Heart left ventricle (tissue), 16 donors: ENCODE measurements around the gene C4BPB. TPM values are rescaled to one million over a fixed set of nuclear protein-coding genes. Genes with fewer than 3 reads are reported as not detected.

ENCODE experiments used
- ATAC-seq, 4 donors: fragments of 200-7000 bp; cut with Tn5 transposase; one replicate each; pipeline ENCODE4 v1.9.1; 2020 to 2022; ENCODE audit warnings: moderate library complexity in 4 of 4, mild to moderate bottlenecking in 3 of 4, moderate number of reproducible peaks in 1 of 4
- DNase-seq, 5 donors: peaks; one replicate each; pipeline ENCODE4 v3.0.0-alpha.2; 2020
- H3K27ac ChIP-seq, 12 donors: fragments of 200-600 bp; sonication (generic) in 4 of 12; one replicate each; pipeline versions ENCODE4 v1.5.0 to v1.8.0; 2016 to 2022; ENCODE audit warnings: mild to moderate bottlenecking in 2 of 12
- H3K27me3 ChIP-seq, 9 donors: fragments of 200-600 bp; sonication (generic) in 2 of 9; one replicate each; pipeline versions ENCODE4 v1.5.1 to v1.8.0; 2016 to 2022; ENCODE audit warnings: mild to moderate bottlenecking in 3 of 9
- H3K36me3 ChIP-seq, 9 donors: fragments of 200-600 bp; sonication (generic) in 2 of 9; one replicate each; pipeline versions ENCODE4 v1.5.0 to v1.8.0; 2018 to 2022; ENCODE audit warnings: mild to moderate bottlenecking in 2 of 9
- H3K4me1 ChIP-seq, 12 donors: fragments of 200-600 bp; sonication (generic) in 4 of 12; one replicate each; pipeline versions ENCODE4 v1.5.0 to v1.8.0; 2016 to 2022; ENCODE audit warnings: mild to moderate bottlenecking in 3 of 12
- H3K4me3 ChIP-seq, 12 donors: fragments of 200-600 bp; sonication (generic) in 4 of 12; one replicate each; pipeline versions ENCODE4 v1.5.0 to v1.8.0; 2017 to 2022; ENCODE audit warnings: mild to moderate bottlenecking in 9 of 12, moderate library complexity in 4 of 12
- H3K9me3 ChIP-seq, 12 donors: fragments of 200-600 bp; sonication (generic) in 4 of 12; one replicate each; pipeline versions ENCODE4 v1.5.0 to v1.8.0; 2016 to 2022; ENCODE audit warnings: mild to moderate bottlenecking in 1 of 12
- POLR2A ChIP-seq, 2 donors: fragments of 450-650 bp; IDR thresholded peaks; one replicate each; pipeline ENCODE4 v1.6.1; 2017; ENCODE audit warnings: antibody characterized with exemption in 2 of 2, mild to moderate bottlenecking in 2 of 2, moderate library complexity in 2 of 2
- WGBS, 4 donors: extraction: QIAGEN DNeasy Blood & Tissue Kit in 2 of 4; methylation state at CpG; one replicate each; pipeline versions ENCODE4 v1.1.5 to v1.1.7; 2013 to 2018; 5-methylcytosine and 5-hydroxymethylcytosine counted together
- intact Hi-C, 10 donors: fragments of 100-400 bp; cut with DNase I; formaldehyde crosslinking; loops; one replicate each; pipeline versions ENCODE4 v1.11.1 to v1.14.2; 2022
- polyA plus RNA-seq, 2 donors: library from polyadenylated mRNA; stranded (reverse); fragments of 200-250 nt; gene quantifications; one replicate each; pipeline ENCODE4 v1.2.3, GENCODE V29; 2013
- total RNA-seq, 9 donors: library from RNA; depleted of rRNA in 2 of 9; stranded (reverse); fragments of >200 nt in 2 of 9; fragmentation: NEBNext Ultra II Directional in 3 of 9; extraction: Animal tissue kit (Norgen Biotek cat#: 25700) in 3 of 9; gene quantifications; one replicate each; pipeline versions ENCODE4 v1.1.0 to v1.2.4, GENCODE V29; 2016 to 2023
- TF ChIP-seq, protein P1 (sequence below), 12 donors: fragments of 200-600 bp; sonication (generic) in 4 of 12; IDR thresholded peaks; one replicate each; pipeline versions ENCODE4 v1.5.0 to v1.8.0; 2018 to 2022; ENCODE audit warnings: antibody characterized with exemption in 12 of 12, mild to moderate bottlenecking in 5 of 12
- donor health status: ischemic (EF 13 %, LVEDD 7.1; RV severe dilation, severe dysfunction).
- donor health status: healthy with polysubstance abuse.
- donor health status: DM: no; HTN: yes; CAD: no.
- donor health status: DM: no; HTN: no; CAD: no.
- donor health status: ischemic (EF 25% LVEDD 6.9; RV normal size, moderate dysfunction).
- donor health status: ischemic (EF 25% LVEDD 5.7; RV mildly dilated, moderate dysfunction).
- donor health status: healthy.
- donor health status: DM: yes; HTN: yes; CAD: no.
- donor health status: ischemic (EF 35%, LVEDD 5.7; RV mildly dilated, moderate dysfunction).
- donor health status: nonischemic (EF 11% LVEDD 7.7; RV severe dilation, severe dysfunction).
- donor health status: DM: yes; HTN: yes; CAD: no.
- donor health status: PGD.
- donor health status: ischemic (EF 29% LVEDD 5.4; RV normal size, mild dysfunction).
- donor health status: nonischemic (EF 23%, LVEDD 6.1; RV moderate dilation, normal function).

C4BPB gene
- total and polyA plus RNA-seq, 11 donors, result 0.20 to 3.3 (median 1.3) TPM; not detected in 8

DNA sequence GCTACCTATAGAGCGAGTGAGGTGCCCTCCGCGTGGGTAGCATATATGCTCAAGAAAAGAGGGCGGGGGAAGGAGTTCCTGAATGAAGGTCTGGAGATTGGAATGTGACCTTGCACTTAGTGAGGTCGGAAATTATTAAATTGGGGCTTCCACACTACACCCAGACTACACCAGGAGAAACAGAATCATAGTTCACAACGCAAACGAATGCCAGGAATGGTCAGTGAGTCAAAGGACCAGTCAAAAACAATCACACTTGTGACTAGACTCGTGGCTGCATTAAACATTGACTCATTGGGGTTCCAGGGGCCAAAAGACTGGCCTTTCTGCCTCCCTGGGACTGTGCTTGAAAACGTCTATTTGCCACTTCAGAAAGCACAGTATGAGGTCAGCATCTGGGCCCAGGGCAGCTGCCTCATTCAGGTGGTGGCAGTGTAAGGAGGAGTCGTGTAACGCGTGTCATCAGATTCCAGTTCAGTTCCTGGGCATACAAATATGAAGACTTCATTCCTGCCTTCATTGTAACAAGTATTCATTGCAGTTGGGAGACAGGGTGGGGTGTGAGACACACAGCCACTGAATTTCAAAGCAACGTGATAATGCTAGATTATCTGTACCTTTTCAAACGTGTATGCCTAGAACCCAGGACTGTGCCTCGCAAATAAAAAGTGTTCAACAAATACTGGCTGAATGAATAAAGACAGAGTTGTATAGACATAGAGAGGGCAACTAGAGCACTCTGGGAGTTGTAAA is 37.3 kb upstream of the C4BPB start, which contains the start of gene YOD1:
YOD1 (minus strand) TSS at position 18 of the 753 bp plus-strand sequence. CDS start 178 bp downstream, outside the sequence.
- H3K9me3 ChIP-seq, result no peaks in the 10 kb centered on the region
- H3K27me3 ChIP-seq, result no peaks in the 10 kb centered on the region
- 44 to 62% (median 51%) methylated on average over 15 of the region's 15 CpGs for WGBS, 4 donors
- peaks cover 0 to 32% (median 17%) of the 10 kb centered on the region in 9 donors for H3K36me3 ChIP-seq
- peak within 1 kb of the TSS; percentile 74 to 99 (median 90) for H3K4me3 ChIP-seq
- intact Hi-C loops, result loop anchor here in 4 of 10 donors (2.0 to 10.0 kb wide), 2 partner anchors 25 to 263 kb away; no protein-coding TSS in a partner anchor
- no peak for ATAC-seq
- H3K27ac ChIP-seq, result peak within 1 kb of the TSS; percentile 55 to 97 (median 92)
- peaks cover 3 to 80% (median 49%) of the 10 kb centered on the region in 12 donors for H3K4me1 ChIP-seq
- no peak for DNase-seq
- TF ChIP-seq, protein P1, sequence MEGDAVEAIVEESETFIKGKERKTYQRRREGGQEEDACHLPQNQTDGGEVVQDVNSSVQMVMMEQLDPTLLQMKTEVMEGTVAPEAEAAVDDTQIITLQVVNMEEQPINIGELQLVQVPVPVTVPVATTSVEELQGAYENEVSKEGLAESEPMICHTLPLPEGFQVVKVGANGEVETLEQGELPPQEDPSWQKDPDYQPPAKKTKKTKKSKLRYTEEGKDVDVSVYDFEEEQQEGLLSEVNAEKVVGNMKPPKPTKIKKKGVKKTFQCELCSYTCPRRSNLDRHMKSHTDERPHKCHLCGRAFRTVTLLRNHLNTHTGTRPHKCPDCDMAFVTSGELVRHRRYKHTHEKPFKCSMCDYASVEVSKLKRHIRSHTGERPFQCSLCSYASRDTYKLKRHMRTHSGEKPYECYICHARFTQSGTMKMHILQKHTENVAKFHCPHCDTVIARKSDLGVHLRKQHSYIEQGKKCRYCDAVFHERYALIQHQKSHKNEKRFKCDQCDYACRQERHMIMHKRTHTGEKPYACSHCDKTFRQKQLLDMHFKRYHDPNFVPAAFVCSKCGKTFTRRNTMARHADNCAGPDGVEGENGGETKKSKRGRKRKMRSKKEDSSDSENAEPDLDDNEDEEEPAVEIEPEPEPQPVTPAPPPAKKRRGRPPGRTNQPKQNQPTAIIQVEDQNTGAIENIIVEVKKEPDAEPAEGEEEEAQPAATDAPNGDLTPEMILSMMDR (IDR thresholded peaks at IDR 0.05), result no peak
- no peak for TF ChIP-seq POLR2A (IDR thresholded peaks at IDR 0.05)

DNA sequence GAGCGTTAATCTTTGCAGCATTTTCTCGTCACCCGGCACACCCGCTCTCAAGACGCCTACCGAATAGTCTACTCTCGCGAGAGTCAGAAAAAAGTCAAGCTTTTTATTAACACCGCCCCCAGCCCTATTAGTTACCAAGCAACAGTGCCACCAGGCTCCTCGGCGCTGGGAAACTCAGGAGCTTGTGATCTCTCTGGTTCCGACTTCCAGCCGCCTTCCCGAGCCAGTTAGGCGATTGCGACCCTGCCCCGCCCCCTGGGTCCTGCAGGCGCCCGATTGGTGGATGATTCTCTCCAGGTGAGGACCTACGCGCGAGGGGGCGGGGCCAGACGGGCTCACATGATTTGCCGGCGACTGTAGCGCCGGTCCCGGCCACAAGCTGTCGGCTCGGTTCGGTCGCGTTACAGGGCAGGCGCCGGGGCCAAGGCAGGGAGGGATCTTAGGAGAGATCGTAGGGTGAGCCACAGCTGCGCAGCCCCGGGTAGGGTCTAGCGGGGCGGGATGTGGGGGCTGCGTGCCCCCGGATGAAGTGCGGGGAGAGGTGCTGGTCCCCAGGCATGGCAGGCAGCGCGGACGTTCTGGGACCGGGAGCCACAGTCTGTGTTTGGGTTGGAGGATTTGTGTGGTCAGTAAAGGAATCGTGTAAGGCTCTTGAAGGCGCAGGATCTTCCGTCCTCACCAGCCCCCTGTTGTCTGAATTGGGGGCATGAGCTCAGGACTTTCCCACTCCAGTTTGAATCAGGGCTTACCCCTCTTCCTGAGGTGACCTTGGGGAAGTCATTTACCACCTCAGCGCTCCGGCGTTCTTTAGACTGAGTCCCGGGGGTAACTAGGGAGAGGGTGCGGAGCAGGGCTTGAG is 35.5 kb upstream of the C4BPB start, which contains the start of gene PFKFB2:
PFKFB2 (plus strand) TSS at position 365 of the 859 bp plus-strand sequence. CDS start 1,443 bp downstream, outside the sequence.
- TF ChIP-seq POLR2A (IDR thresholded peaks at IDR 0.05), result peak; percentile 83 to 95
- TF ChIP-seq, protein P1 (IDR thresholded peaks at IDR 0.05), result peak in 5 of 12 donors; percentile 18 to 33 (median 22)
- peaks cover 0 to 80% (median 40%) of the 10 kb centered on the region in 12 donors for H3K4me1 ChIP-seq
- H3K27me3 ChIP-seq, result no peaks in the 10 kb centered on the region
- 1 to 6% (median 3%) methylated on average over 25 to 56 of the region's 56 CpGs for WGBS, 4 donors
- no peaks in the 10 kb centered on the region for H3K9me3 ChIP-seq
- peak within 1 kb of the TSS; percentile 37 to 83 (median 70) for H3K4me3 ChIP-seq
- ATAC-seq (peak; percentile 85 to 93 (median 91)), DNase-seq (peak; percentile 96 to 98 (median 96))
- peak within 1 kb of the TSS; percentile 68 to 97 (median 92) for H3K27ac ChIP-seq
- intact Hi-C loops, result loop anchor here in 1 of 10 donors (10.0 kb wide), 1 partner anchor 262 kb away; no protein-coding TSS in a partner anchor
- peaks cover 0 to 20% (median 14%) of the 10 kb centered on the region in 9 donors for H3K36me3 ChIP-seq

DNA sequence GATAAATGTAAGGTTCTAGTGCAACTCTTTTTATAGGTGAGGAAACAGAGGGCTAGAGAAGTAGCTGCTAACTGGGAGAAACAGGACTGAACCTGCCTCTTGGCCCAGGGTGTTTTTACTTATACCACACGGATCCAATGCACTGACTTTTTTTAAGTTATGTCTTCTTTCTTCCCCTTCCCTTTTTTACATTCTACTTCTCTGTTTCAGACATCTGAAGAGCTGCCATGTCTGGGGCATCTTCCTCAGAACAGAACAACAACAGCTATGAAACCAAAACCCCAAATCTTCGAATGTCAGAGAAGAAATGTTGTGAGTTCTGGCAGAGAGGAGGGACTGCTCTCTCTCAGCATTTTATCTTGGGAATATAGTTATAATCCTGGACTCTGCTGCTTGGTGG is 34.2 kb upstream of the C4BPB start:
- WGBS, 4 donors, result 46 to 58% (median 51%) methylated on average over 2 of the region's 2 CpGs
- TF ChIP-seq POLR2A (IDR thresholded peaks at IDR 0.05), result no peak
- H3K36me3 ChIP-seq, result peaks cover 0 to 7% (median under 1%) of the 10 kb centered on the region in 9 donors
- ATAC-seq (no peak), DNase-seq (no peak)
- intact Hi-C loops, result loop anchor here in 1 of 10 donors (10.0 kb wide), 1 partner anchor 260 kb away; no protein-coding TSS in a partner anchor
- no peaks in the 10 kb centered on the region for H3K9me3 ChIP-seq
- H3K27ac ChIP-seq, result peak overlapping the region in 11 of 12 donors; percentile 78 to 97 (median 93)
- peak overlapping the region in 7 of 12 donors; percentile 8 to 81 (median 61) for H3K4me3 ChIP-seq
- no peaks in the 10 kb centered on the region for H3K27me3 ChIP-seq
- H3K4me1 ChIP-seq, result peaks cover 0 to 81% (median 34%) of the 10 kb centered on the region in 12 donors

DNA sequence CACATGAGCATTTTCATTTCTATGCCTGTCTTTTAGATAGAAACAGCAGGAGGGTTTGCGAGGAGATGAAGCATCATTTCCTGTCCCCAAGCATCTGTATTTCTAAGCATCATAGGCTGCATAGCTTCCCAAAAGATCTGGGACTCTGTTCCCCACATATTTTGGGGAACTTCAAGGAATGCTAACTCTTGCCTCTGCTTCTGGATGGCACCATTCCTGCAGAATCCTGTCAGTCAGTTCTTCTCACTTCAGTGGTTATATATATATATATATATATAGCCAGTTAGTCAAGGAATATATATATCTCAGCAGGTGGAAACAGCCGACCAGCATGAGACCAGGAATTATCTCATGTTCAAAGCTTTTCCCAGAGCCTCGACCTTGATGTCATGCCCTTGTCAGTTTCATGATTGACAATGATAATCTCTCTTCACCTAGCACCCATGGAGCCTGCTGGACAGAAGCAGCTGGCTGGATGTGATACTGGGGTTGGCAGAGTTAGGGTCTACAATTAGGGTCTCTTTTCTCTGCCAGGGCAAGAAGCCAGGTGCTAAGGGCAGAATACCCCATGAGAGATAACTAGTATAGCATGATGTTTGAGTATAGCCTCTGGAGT is 33.2 kb upstream of the C4BPB start:
- peaks cover 0 to 15% (median 5%) of the 10 kb centered on the region in 9 donors for H3K36me3 ChIP-seq
- intact Hi-C loops, result loop anchor here in 1 of 10 donors (10.0 kb wide), 1 partner anchor 259 kb away; no protein-coding TSS in a partner anchor
- no peaks in the 10 kb centered on the region for H3K27me3 ChIP-seq
- peaks cover 0 to 87% (median 36%) of the 10 kb centered on the region in 12 donors for H3K4me1 ChIP-seq
- no peaks in the 10 kb centered on the region for H3K9me3 ChIP-seq
- 36 to 48% (median 41%) methylated on average over 3 of the region's 3 CpGs for WGBS, 4 donors
- DNase-seq (no peak), ATAC-seq (no peak)
- TF ChIP-seq, protein P1 (IDR thresholded peaks at IDR 0.05), result no peak
- no peak for TF ChIP-seq POLR2A (IDR thresholded peaks at IDR 0.05)
- H3K27ac ChIP-seq, result peak overlapping the region in 11 of 12 donors; percentile 78 to 97 (median 93)
- peak overlapping the region in 6 of 12 donors; percentile 15 to 81 (median 46) for H3K4me3 ChIP-seq
